Panc1 (cell line): ENCODE data around the gene ESF1. TPM values are rescaled to one million over a fixed set of nuclear protein-coding genes. Genes with fewer than 3 reads are reported as not detected.

Source experiments
- ATAC-seq: fragments of 200-7000 bp; cut with Tn5 transposase; 2 replicates; pipeline ENCODE4 v1.9.1; 2020; ENCODE audit warnings: mild to moderate bottlenecking, moderate library complexity
- BruUV-seq: library from RNA; stranded (reverse); fragments of 400-500 nt; replicated peaks from 2 replicates; lab custom pipeline; 2021; lab: Mats Ljungman, UMichigan
- CTCF ChIA-PET: fragments of 300-600 bp; sonication (Branson Sonifier 250); formaldehyde crosslinking; loops from one replicate; lab custom pipeline; 2022; ENCODE audit warnings: antibody characterized with exemption; lab: Charles Lee
- POLR2A ChIA-PET: fragments of 300-600 bp; sonication (Branson Sonifier 250); formaldehyde crosslinking; loops from one replicate; lab custom pipeline; 2022; ENCODE audit warnings: antibody characterized with exemption; lab: Charles Lee
- DNase-seq: peaks from one replicate; pipeline ENCODE4 v3.0.0-alpha.2; 2010; ENCODE audit warnings: low read depth, low spot score
- H3K27ac ChIP-seq: 2 replicates; pipeline ENCODE4 v1.5.1; 2011; ENCODE audit warnings: mild to moderate bottlenecking, low read length, inconsistent platforms
- H3K27me3 ChIP-seq: fragments of 200-500 bp; sonication (Bioruptor generic); 2 replicates; pipeline ENCODE4 v1.6.0; 2014; ENCODE audit warnings: low read length, inconsistent platforms; ENCODE audit not compliant: control insufficient read depth, insufficient read depth
- H3K36me3 ChIP-seq: fragments of 200-500 bp; sonication (Bioruptor generic); 2 replicates; pipeline ENCODE4 v1.5.1; 2014; ENCODE audit warnings: inconsistent platforms, mild to moderate bottlenecking, low read length, moderate library complexity; ENCODE audit not compliant: control insufficient read depth, insufficient read depth
- H3K4me1 ChIP-seq: 2 replicates; pipeline ENCODE4 v1.5.1; 2011; ENCODE audit warnings: inconsistent platforms, mild to moderate bottlenecking, low read length, moderate library complexity; ENCODE audit not compliant: control insufficient read depth, insufficient read depth
- H3K4me3 ChIP-seq, 2 experiments: 2 replicates each; pipeline ENCODE4 v1.5.1; 2011 to 2012; ENCODE audit warnings: low read depth in 2 of 2, low read length in 2 of 2, mild to moderate bottlenecking in 2 of 2, inconsistent platforms in 1 of 2, moderate library complexity in 1 of 2
- H3K9me3 ChIP-seq: fragments of 200-500 bp; sonication (Bioruptor generic); 2 replicates; pipeline ENCODE4 v1.5.1; 2014; ENCODE audit warnings: low read depth, mild to moderate bottlenecking, inconsistent platforms, low read length, moderate library complexity; ENCODE audit not compliant: control insufficient read depth, insufficient read depth
- CTCF ChIP-seq: fragments of 450-650 bp; IDR thresholded peaks from 2 replicates; pipeline ENCODE4 v1.5.1; 2017; ENCODE audit warnings: mild to moderate bottlenecking
- POLR2AphosphoS5 ChIP-seq: IDR thresholded peaks from 2 replicates; pipeline ENCODE4 v1.6.1; 2012; ENCODE audit warnings: mild to moderate bottlenecking, low read depth, low read length, moderate library complexity
- REST ChIP-seq, 2 experiments: IDR thresholded peaks; 2 replicates each; pipeline ENCODE4 v1.6.1; 2011 to 2012; ENCODE audit warnings: low read depth in 2 of 2, control low read depth in 1 of 2, low read length in 1 of 2, mild to moderate bottlenecking in 1 of 2, moderate library complexity in 1 of 2; ENCODE audit not compliant: insufficient read depth in 1 of 2
- SIN3A ChIP-seq: IDR thresholded peaks from 2 replicates; pipeline ENCODE4 v1.6.1; 2012; ENCODE audit warnings: low read depth, mild to moderate bottlenecking, low read length, moderate library complexity, borderline replicate concordance; ENCODE audit not compliant: insufficient read depth
- TCF7L2 ChIP-seq: IDR thresholded peaks from 2 replicates; pipeline ENCODE4 v1.6.1; 2011; ENCODE audit warnings: mild to moderate bottlenecking, low read depth, low read length, inconsistent platforms
- in situ Hi-C: cut with HindIII; loops from 2 replicates; pipeline ENCODE4 v1.10.0; 2016; ENCODE audit warnings: low sequenced_read_pairs, low pct_unique_long_range_greater_than_20kb
- intact Hi-C: fragments of 100-400 bp; cut with micrococcal nuclease; formaldehyde crosslinking; loops from one replicate; pipeline ENCODE4 v1.10.0; 2022; ENCODE audit not compliant: unreplicated experiment
- total RNA-seq: library from RNA; stranded (reverse); gene quantifications from one replicate; pipeline ENCODE4 v1.2.1, GENCODE V29; 2021; ENCODE audit not compliant: unreplicated experiment

ESF1 gene
- total RNA-seq, 1 experiment from 2014 or later, result 26.4 TPM

DNA sequence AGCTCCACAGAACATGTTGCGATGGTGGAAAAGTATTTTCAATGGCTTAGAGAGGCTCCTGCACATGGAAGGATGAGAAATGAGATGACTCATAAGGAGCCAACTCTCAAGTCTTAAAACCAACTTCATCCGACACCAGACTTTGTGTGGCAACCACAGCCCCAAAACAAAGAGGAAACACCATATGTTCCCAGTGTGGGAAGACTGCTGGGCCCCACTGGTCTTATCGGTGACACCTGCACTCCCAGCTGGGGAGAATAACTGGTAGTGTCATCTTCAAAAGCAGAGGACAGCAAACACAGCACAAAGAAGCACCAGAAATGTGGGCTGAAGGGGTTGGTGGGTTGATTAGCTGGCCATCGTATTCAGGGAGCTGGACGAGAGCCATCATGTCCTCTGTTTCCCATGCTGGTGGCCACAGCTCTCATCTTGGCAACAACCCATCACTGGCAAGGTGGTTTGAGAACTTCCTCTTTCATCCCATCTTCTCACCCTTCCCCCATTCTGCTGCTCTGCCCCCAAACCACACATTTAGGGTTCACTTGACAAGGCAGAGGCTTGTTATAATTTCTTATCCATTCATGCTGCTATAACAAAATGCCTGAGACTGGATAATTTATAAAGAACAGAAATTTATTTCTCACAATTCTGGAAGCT, 100.0 kb downstream of the ESF1 start:
- CTCF ChIA-PET, result no interaction called here
- Histone ChIP-seq H3K4me3 (no peak overlapping the region), H3K27me3 (no peaks in the 10 kb centered on the region; the same call in 1 of the 2 replicates), H3K36me3 (no peaks in the 10 kb centered on the region), H3K4me1 (no peaks in the 10 kb centered on the region), H3K27ac (no peak overlapping the region), H3K9me3 (no peaks in the 10 kb centered on the region)
- POLR2A ChIA-PET, result no interaction called here
- TF ChIP-seq POLR2AphosphoS5, result no peak
- TF ChIP-seq TCF7L2, result no peak
- no peak for TF ChIP-seq REST (IDR thresholded peaks at IDR 0.05; ENCODE audit: insufficient read depth in 1 of 2, low read depth in 2 of 2, low read length in 1 of 2)
- TF ChIP-seq SIN3A, result no peak
- TF ChIP-seq CTCF, result no peak
- no TSS peak for BruUV-seq
- intact Hi-C loops, result no loop called here
- ATAC-seq (no peak), DNase-seq (no peak)
- in situ Hi-C loops, result no loop called here

DNA sequence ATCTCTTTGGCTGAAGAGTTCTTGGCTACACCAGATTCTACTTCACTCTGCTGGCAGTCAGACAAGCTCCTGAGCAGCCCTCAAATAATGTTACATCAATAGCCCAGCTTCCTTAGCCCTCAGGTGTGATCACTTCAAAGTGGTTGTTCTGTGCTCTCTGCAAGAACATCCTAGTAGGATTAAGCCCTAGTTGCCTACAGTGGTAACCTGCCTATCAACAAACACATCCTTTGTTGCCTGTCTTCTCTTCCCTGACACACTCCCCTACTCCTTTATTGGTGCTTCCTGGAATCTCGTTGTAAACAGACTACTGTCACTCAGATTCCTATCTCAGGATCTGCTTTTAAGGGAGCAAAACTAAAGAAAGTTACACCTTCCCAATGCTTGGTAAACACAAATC, 100.9 kb downstream of the ESF1 start:
- Histone ChIP-seq H3K4me3 (no peak overlapping the region), H3K9me3 (no peaks in the 10 kb centered on the region), H3K27me3 (no peaks in the 10 kb centered on the region; the same call in 1 of the 2 replicates), H3K27ac (no peak overlapping the region), H3K4me1 (no peaks in the 10 kb centered on the region), H3K36me3 (no peaks in the 10 kb centered on the region)
- POLR2A ChIA-PET, result no interaction called here
- BruUV-seq, result no TSS peak
- ATAC-seq (no peak), DNase-seq (no peak)
- CTCF ChIA-PET, result no interaction called here
- in situ Hi-C loops (no loop called here), intact Hi-C loops (no loop called here)
- TF ChIP-seq TCF7L2 (no peak), REST (IDR thresholded peaks at IDR 0.05; ENCODE audit: insufficient read depth in 1 of 2, low read depth in 2 of 2, low read length in 1 of 2) (no peak), POLR2AphosphoS5 (no peak), SIN3A (no peak), CTCF (no peak)
